ENCODE measurements around the gene EPB42. TPM values are rescaled to one million over a fixed set of nuclear protein-coding genes. Genes with fewer than 3 reads are reported as not detected.

Gene EPB42
- total and polyA plus RNA-seq, 2 of the 4 experiments (the other 2 are of a cell fraction) = not detected

DNA sequence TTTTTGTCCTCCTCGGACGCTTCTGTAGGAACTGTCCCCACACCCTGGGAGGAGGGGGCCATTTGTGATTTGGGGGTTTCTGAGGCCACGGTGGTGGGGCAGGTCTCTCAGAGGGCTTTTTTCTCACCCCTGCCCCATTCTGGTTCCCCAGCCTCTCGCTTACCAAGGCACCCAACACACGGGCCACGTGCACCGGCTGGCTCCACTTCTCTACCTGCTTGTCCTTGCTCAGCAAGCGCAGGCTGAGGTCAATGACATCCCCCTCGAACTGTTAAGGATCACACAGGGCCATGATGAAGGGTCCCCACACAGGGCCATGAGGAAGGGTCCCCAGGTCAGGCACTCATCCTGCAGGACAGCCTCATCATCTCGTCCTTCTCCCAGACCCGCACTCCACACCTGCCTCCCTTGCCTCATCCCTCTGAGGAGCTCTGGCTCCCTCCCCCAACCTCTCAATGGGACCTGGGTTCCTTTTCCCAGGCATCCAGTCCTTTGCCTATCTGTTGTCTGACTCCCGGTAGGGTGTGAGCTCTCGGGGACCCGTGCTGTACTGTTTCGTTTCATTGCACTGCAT lies 10.6 kb downstream of the EPB42 start:
- intact Hi-C loops (cut with micrococcal nuclease) (no loop called here), in situ Hi-C loops (cut with MboI; ENCODE audit: low sequenced_read_pairs) (no loop called here), dilution Hi-C loops (cut with HindIII; ENCODE audit: low sequenced_read_pairs, unreplicated experiment) (no loop called here)
- Histone ChIP-seq H2AFZ (replicated peaks; ENCODE audit: low read length, poor library complexity) (no peak overlapping the region), H3K14ac (replicated peaks; ENCODE audit: low read depth, low read length) (no peak overlapping the region), H3K4me2 (ENCODE audit: low read depth, low read length) (no peak overlapping the region), H2AK9ac (replicated peaks; ENCODE audit: low read depth, low read length, poor library complexity) (no peak overlapping the region), H4K91ac (ENCODE audit: insufficient read depth, low read depth, low read length) (no peak overlapping the region), H2BK5ac (ENCODE audit: low read depth, low read length, poor library complexity, severe bottlenecking) (no peak overlapping the region), H3K9me1 (ENCODE audit: insufficient read depth, low read length) (no peaks in the 10 kb centered on the region; the same call in 1 of the 2 replicates), H3K4ac (ENCODE audit: low read depth, low read length) (no peak overlapping the region), H3K27me3 (ENCODE audit: control insufficient read depth, insufficient read depth, low read length) (peaks cover 70% of the 10 kb centered on the region), H2AK5ac (ENCODE audit: low read depth, low read length) (no peak overlapping the region), H3K56ac (ENCODE audit: extremely low read depth, insufficient read depth, low read length) (no peak overlapping the region), H3K23ac (ENCODE audit: low read depth, low read length) (no peak overlapping the region), H3K27ac (ENCODE audit: insufficient read depth, low read length) (no peak overlapping the region), H4K8ac (ENCODE audit: low read depth in 2 of 2, low read length in 2 of 2) (no peak overlapping the region), H3K9me3 (ENCODE audit: control insufficient read depth, insufficient read depth, low read length) (no peaks in the 10 kb centered on the region), H3K36me3 (ENCODE audit: control insufficient read depth, insufficient read depth, low read length) (no peaks in the 10 kb centered on the region), H3K79me1 (ENCODE audit: low read depth in 1 of 2, low read length in 2 of 2) (no peaks in the 10 kb centered on the region), H3K18ac (ENCODE audit: low read depth, low read length) (no peak overlapping the region), H4K5ac (ENCODE audit: low read depth, low read length) (no peak overlapping the region), H2BK20ac (ENCODE audit: low read depth, low read length) (no peak overlapping the region), H3K4me3 (ENCODE audit: insufficient read depth, low read depth, low read length) (no peak overlapping the region), H2BK120ac (ENCODE audit: low read depth, low read length) (no peak overlapping the region), H2BK15ac (ENCODE audit: low read depth, low read length) (no peak overlapping the region), H3K4me1 (ENCODE audit: control insufficient read depth, insufficient read depth, low read length) (no peaks in the 10 kb centered on the region), H4K20me1 (ENCODE audit: insufficient read depth, low read length) (no peaks in the 10 kb centered on the region), H3K9ac (ENCODE audit: low read depth, low read length) (no peak overlapping the region)
- BruUV-seq (replicated peaks) = no TSS peak
- POLR2A ChIA-PET (ENCODE audit: unreplicated experiment) = no interaction called here
- TF ChIP-seq RAD21 (IDR thresholded peaks at IDR 0.05; ENCODE audit: low read length) = no peak
- no peak for TF ChIP-seq MXI1 (IDR thresholded peaks at IDR 0.05; ENCODE audit: borderline replicate concordance, low read depth, low read length)
- no CpG with 5 or more reads among the region's 15 CpGs for WGBS, 2 experiments (ENCODE audit: extremely low coverage in 2 of 2, insufficient read length in 1 of 2)
- no peak for ATAC-seq (ENCODE audit: low read depth)
- DNase-seq = no peak
- CTCF ChIA-PET = interaction anchor here (0.5 to 1.6 kb wide), 4 partner anchors 15 to 501 kb away, joined by 3 to 5 read pairs (median 4); no protein-coding TSS in a partner anchor

Data from IMR-90 (cell line).